Brain microvascular endothelial cell (primary cell): Measurements from ENCODE around the gene ST6GALNAC4.

Source experiments
- DNase-seq: peaks from one replicate; pipeline ENCODE4 v3.0.0-alpha.2; 2020
- H3K27ac ChIP-seq: fragments of 250-450 bp; sonication (Bioruptor Pico); 2 replicates; pipeline ENCODE4 v1.5.1; 2020; ENCODE audit warnings: mild to moderate bottlenecking, moderate library complexity
- H3K27me3 ChIP-seq: fragments of 250-450 bp; sonication (Bioruptor Pico); replicated peaks from 2 replicates; pipeline ENCODE4 v1.5.1; 2020; ENCODE audit warnings: mild to moderate bottlenecking
- H3K36me3 ChIP-seq: fragments of 250-450 bp; sonication (Bioruptor Pico); replicated peaks from 2 replicates; pipeline ENCODE4 v1.5.1; 2020; ENCODE audit warnings: mild to moderate bottlenecking
- H3K4me3 ChIP-seq: 2 replicates; pipeline ENCODE4 v1.5.1; 2011; ENCODE audit warnings: low read depth, mild to moderate bottlenecking, control low read depth, low read length, moderate library complexity
- CTCF ChIP-seq: IDR thresholded peaks from 2 replicates; pipeline ENCODE4 v1.5.1; 2011; ENCODE audit warnings: low read depth, mild to moderate bottlenecking, moderate library complexity, low read length, control low read depth, inconsistent platforms; ENCODE audit errors: missing control alignments
- in situ Hi-C: cut with HindIII; loops from 2 replicates; pipeline ENCODE4 v1.10.0; 2017; ENCODE audit warnings: low sequenced_read_pairs, low pct_ligation_motif_present

ST6GALNAC4 gene

DNA sequence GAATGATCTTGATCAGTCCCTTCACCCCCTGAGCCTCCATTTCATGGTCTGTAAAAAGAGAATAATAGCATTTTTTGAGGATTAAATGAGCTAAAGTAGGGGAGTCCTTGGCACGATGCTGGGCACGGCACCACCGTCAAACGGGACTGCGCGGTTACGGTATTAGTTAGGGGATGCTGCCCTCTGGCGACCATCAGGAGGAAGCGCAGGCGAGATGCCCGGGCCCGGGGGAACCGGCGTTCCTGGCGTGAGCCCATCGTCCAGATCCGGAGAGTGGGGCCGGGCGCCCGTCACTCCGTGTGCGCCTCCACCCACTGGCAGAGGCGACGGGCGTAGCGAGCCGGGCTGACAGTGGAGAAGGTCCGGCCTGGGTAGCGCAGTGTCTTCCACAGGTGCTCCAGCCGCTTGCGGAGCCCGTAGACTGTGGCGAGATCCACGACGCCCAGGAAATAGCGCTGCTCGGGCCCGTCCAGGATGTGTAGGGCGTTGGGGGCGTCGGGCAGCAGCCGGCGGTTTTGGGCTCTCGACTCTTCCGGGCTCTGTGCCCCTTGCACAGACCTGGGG is 4.8 kb upstream of the ST6GALNAC4 start:
- TF ChIP-seq CTCF: peak; percentile 87
- DNase-seq: no peak
- peak overlapping the region; percentile 12 for H3K4me3 ChIP-seq
- no peaks in the 10 kb centered on the region for H3K27me3 ChIP-seq
- in situ Hi-C loops: no loop called here
- H3K27ac ChIP-seq: no peak overlapping the region
- no peaks in the 10 kb centered on the region for H3K36me3 ChIP-seq

DNA sequence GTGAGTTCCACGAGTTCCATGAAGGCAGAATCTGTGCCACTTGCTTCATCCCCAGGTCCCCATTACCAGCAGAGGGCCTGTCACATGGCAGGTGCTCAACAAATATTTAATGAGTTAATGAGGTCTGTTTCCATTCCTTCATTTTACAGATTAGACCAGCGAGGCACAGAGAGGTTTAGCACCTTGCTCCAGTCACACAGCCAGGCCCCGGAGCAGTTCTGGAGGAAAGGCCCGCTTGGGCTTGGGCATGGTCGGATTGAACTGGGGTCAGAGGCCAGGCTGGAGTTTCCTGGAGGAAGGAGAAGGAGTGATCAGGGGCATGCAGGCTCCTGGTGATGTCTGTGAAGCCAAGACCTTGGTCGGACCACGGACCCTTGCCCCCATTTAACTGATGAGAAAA is 4.0 kb upstream of the ST6GALNAC4 start:
- Histone ChIP-seq H3K27me3 (no peaks in the 10 kb centered on the region), H3K27ac (no peak overlapping the region), H3K36me3 (no peaks in the 10 kb centered on the region), H3K4me3 (no peak overlapping the region)
- no peak for DNase-seq
- TF ChIP-seq CTCF: no peak
- in situ Hi-C loops: no loop called here

DNA sequence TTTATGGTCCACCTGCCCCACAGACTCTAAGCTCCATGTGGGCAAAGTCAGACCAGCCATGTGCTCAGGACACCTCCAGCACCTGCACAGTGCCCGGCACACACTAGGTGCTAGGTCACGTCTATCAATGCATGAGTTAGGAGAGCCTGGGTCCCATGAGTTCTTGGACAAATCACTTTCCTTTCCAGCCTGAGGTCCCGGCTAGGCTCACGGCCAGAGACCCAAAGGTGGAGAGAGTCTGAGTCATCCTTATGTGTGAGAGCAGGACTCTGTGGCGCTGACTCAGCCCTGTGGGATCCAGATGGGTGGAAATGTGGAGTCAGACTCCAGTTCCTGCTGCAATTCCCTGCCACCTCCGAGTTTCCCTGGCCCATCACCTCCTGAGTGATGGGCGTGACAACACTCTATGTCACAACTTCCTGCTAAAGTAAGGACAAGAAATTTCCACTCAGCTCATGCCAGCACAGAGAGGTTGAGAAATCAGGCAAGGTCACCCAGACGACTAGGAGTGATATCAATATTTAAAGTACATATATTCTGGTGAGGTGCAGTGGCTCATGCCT is 2.5 kb upstream of the ST6GALNAC4 start:
- TF ChIP-seq CTCF: no peak

GRCh38 chr9:127918183-127919107 is 1.6 kb upstream of the ST6GALNAC4 start:
- Histone ChIP-seq H3K4me3 (no peak overlapping the region), H3K36me3 (no peaks in the 10 kb centered on the region), H3K27ac (peak overlapping the region; percentile 11), H3K27me3 (no peaks in the 10 kb centered on the region)
- TF ChIP-seq CTCF: peak; percentile 36
- no peak for DNase-seq
- in situ Hi-C loops: no loop called here

More for the DNA sequence above, 2.5 kb upstream of the ST6GALNAC4 start:
- in situ Hi-C loops: no loop called here
- peak; percentile 98 for DNase-seq
- H3K36me3 ChIP-seq: no peaks in the 10 kb centered on the region
- H3K27me3 ChIP-seq: no peaks in the 10 kb centered on the region
- peak overlapping the region; percentile 66 for H3K27ac ChIP-seq
- H3K4me3 ChIP-seq: no peak overlapping the region

DNA sequence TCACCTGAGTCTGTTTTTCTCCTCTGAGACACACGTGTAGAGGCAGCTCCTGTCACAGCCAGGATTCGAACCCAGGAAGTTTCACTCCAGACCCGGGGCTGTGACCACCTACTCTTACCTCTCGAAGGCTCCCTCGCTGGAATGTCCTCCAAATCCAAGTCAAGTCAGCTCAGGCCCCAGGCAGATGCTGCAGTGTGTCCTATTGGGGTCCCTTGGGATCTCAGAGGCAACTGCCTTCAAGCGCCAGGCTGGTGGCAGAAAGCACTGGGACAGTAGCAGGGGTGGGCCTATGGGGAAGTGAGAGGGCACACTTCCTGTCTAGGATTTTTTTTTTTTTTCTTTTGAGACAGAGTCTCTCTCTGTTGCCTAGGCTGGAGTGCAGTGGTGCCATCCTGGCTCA is 762 bp upstream of the ST6GALNAC4 start:
- in situ Hi-C loops: no loop called here
- H3K27ac ChIP-seq: no peak overlapping the region
- no peak for TF ChIP-seq CTCF
- H3K36me3 ChIP-seq: peaks cover 7% of the 10 kb centered on the region
- no peaks in the 10 kb centered on the region for H3K27me3 ChIP-seq
- no peak overlapping the region for H3K4me3 ChIP-seq
- no peak for DNase-seq
